Measurements from ENCODE around the gene IFT57. TPM values are rescaled to one million over a fixed set of nuclear protein-coding genes. Genes with fewer than 3 reads are reported as not detected.

IFT57 gene
- total and polyA plus RNA-seq, 2 experiments from 2014 or later = 28.6 to 49.0 TPM

DNA sequence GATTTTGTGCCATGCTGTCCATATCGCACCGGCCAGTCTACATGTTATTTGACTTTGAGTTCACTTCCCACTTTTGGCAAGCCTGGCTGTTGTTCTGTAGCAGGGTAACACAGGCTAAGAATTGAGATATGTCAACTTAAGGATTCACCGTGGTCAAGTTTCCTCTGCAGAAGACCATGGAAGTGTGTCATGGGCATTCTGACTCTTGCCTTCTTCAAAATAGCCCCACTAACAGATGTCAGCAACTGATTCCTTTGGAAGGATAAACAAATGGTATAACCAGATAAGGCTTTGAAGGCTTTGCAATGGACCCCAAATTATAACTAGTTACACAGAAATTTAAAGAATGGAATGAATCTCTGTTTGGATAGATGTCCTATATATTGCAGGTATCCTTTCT is 111.3 kb downstream of the IFT57 start:
- Histone ChIP-seq H3K36me3 (ENCODE audit: insufficient read depth) (no peaks in the 10 kb centered on the region), H3K27me3 (ENCODE audit: insufficient read depth) (no peaks in the 10 kb centered on the region), H3K4me1 (ENCODE audit: insufficient read depth) (no peaks in the 10 kb centered on the region), H3K9me2 (ENCODE audit: insufficient read depth) (no peaks in the 10 kb centered on the region), H3K4me3 (no peak overlapping the region), H3F3A (replicated peaks; ENCODE audit: low read depth) (no peaks in the 10 kb centered on the region), H3K79me2 (replicated peaks; ENCODE audit: insufficient read depth) (no peaks in the 10 kb centered on the region), H2AFZ (0 out of 2 replicates have a peak overlapping the region, but pooled peaks have one; percentile 2), H3K4me2 (no peak overlapping the region), H4K20me1 (replicated peaks; ENCODE audit: insufficient read depth) (no peaks in the 10 kb centered on the region), H3K27ac (ENCODE audit: low read depth) (no peak overlapping the region)
- H3K27ac Mint-ChIP-seq = no peak overlapping the region
- ATAC-seq = no peak
- TF ChIP-seq, protein P1, sequence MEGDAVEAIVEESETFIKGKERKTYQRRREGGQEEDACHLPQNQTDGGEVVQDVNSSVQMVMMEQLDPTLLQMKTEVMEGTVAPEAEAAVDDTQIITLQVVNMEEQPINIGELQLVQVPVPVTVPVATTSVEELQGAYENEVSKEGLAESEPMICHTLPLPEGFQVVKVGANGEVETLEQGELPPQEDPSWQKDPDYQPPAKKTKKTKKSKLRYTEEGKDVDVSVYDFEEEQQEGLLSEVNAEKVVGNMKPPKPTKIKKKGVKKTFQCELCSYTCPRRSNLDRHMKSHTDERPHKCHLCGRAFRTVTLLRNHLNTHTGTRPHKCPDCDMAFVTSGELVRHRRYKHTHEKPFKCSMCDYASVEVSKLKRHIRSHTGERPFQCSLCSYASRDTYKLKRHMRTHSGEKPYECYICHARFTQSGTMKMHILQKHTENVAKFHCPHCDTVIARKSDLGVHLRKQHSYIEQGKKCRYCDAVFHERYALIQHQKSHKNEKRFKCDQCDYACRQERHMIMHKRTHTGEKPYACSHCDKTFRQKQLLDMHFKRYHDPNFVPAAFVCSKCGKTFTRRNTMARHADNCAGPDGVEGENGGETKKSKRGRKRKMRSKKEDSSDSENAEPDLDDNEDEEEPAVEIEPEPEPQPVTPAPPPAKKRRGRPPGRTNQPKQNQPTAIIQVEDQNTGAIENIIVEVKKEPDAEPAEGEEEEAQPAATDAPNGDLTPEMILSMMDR (conservative IDR thresholded peaks at IDR 0.05; ENCODE audit: low read depth in 2 of 2) = no peak
- TF ChIP-seq NANOG (IDR thresholded peaks at IDR 0.05; ENCODE audit: borderline replicate concordance) (no peak), ZNF114 (CRISPR knock-in tag; IDR thresholded peaks at IDR 0.05) (no peak), STAT1 (IDR thresholded peaks at IDR 0.05; ENCODE audit: unreplicated experiment) (no peak), EZH2phosphoT487 (IDR thresholded peaks at IDR 0.05; ENCODE audit: unreplicated experiment) (no peak), ZNF331 (CRISPR knock-in tag; IDR thresholded peaks at IDR 0.05; ENCODE audit: low read depth) (no peak), CREB1 (CRISPR knock-in tag; IDR thresholded peaks at IDR 0.05; ENCODE audit: low read depth) (no peak), POLR2AphosphoS5 (IDR thresholded peaks at IDR 0.05; ENCODE audit: low read depth) (no peak), JUNB (IDR thresholded peaks at IDR 0.05; ENCODE audit: unreplicated experiment) (no peak), EZH2 (IDR thresholded peaks at IDR 0.05; ENCODE audit: low read depth, unreplicated experiment) (no peak)
- TF ChIP-seq, protein P2, sequence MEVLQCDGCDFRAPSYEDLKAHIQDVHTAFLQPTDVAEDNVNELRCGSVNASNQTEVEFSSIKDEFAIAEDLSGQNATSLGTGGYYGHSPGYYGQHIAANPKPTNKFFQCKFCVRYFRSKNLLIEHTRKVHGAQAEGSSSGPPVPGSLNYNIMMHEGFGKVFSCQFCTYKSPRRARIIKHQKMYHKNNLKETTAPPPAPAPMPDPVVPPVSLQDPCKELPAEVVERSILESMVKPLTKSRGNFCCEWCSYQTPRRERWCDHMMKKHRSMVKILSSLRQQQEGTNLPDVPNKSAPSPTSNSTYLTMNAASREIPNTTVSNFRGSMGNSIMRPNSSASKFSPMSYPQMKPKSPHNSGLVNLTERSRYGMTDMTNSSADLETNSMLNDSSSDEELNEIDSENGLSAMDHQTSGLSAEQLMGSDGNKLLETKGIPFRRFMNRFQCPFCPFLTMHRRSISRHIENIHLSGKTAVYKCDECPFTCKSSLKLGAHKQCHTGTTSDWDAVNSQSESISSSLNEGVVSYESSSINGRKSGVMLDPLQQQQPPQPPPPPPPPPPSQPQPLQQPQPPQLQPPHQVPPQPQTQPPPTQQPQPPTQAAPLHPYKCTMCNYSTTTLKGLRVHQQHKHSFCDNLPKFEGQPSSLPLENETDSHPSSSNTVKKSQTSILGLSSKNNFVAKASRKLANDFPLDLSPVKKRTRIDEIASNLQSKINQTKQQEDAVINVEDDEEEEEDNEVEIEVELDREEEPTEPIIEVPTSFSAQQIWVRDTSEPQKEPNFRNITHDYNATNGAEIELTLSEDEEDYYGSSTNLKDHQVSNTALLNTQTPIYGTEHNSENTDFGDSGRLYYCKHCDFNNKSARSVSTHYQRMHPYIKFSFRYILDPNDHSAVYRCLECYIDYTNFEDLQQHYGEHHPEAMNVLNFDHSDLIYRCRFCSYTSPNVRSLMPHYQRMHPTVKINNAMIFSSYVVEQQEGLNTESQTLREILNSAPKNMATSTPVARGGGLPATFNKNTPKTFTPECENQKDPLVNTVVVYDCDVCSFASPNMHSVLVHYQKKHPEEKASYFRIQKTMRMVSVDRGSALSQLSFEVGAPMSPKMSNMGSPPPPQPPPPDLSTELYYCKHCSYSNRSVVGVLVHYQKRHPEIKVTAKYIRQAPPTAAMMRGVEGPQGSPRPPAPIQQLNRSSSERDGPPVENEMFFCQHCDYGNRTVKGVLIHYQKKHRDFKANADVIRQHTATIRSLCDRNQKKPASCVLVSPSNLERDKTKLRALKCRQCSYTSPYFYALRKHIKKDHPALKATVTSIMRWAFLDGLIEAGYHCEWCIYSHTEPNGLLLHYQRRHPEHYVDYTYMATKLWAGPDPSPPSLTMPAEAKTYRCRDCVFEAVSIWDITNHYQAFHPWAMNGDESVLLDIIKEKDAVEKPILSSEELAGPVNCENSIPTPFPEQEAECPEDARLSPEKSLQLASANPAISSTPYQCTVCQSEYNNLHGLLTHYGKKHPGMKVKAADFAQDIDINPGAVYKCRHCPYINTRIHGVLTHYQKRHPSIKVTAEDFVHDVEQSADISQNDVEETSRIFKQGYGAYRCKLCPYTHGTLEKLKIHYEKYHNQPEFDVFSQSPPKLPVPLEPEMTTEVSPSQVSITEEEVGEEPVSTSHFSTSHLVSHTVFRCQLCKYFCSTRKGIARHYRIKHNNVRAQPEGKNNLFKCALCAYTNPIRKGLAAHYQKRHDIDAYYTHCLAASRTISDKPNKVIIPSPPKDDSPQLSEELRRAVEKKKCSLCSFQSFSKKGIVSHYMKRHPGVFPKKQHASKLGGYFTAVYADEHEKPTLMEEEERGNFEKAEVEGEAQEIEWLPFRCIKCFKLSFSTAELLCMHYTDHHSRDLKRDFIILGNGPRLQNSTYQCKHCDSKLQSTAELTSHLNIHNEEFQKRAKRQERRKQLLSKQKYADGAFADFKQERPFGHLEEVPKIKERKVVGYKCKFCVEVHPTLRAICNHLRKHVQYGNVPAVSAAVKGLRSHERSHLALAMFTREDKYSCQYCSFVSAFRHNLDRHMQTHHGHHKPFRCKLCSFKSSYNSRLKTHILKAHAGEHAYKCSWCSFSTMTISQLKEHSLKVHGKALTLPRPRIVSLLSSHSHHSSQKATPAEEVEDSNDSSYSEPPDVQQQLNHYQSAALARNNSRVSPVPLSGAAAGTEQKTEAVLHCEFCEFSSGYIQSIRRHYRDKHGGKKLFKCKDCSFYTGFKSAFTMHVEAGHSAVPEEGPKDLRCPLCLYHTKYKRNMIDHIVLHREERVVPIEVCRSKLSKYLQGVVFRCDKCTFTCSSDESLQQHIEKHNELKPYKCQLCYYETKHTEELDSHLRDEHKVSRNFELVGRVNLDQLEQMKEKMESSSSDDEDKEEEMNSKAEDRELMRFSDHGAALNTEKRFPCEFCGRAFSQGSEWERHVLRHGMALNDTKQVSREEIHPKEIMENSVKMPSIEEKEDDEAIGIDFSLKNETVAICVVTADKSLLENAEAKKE (CRISPR knock-in tag; IDR thresholded peaks at IDR 0.05) = no peak
- TF ChIP-seq, protein P3, sequence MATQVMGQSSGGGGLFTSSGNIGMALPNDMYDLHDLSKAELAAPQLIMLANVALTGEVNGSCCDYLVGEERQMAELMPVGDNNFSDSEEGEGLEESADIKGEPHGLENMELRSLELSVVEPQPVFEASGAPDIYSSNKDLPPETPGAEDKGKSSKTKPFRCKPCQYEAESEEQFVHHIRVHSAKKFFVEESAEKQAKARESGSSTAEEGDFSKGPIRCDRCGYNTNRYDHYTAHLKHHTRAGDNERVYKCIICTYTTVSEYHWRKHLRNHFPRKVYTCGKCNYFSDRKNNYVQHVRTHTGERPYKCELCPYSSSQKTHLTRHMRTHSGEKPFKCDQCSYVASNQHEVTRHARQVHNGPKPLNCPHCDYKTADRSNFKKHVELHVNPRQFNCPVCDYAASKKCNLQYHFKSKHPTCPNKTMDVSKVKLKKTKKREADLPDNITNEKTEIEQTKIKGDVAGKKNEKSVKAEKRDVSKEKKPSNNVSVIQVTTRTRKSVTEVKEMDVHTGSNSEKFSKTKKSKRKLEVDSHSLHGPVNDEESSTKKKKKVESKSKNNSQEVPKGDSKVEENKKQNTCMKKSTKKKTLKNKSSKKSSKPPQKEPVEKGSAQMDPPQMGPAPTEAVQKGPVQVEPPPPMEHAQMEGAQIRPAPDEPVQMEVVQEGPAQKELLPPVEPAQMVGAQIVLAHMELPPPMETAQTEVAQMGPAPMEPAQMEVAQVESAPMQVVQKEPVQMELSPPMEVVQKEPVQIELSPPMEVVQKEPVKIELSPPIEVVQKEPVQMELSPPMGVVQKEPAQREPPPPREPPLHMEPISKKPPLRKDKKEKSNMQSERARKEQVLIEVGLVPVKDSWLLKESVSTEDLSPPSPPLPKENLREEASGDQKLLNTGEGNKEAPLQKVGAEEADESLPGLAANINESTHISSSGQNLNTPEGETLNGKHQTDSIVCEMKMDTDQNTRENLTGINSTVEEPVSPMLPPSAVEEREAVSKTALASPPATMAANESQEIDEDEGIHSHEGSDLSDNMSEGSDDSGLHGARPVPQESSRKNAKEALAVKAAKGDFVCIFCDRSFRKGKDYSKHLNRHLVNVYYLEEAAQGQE (IDR thresholded peaks at IDR 0.05; ENCODE audit: unreplicated experiment) = no peak
- TF ChIP-seq, protein P4, sequence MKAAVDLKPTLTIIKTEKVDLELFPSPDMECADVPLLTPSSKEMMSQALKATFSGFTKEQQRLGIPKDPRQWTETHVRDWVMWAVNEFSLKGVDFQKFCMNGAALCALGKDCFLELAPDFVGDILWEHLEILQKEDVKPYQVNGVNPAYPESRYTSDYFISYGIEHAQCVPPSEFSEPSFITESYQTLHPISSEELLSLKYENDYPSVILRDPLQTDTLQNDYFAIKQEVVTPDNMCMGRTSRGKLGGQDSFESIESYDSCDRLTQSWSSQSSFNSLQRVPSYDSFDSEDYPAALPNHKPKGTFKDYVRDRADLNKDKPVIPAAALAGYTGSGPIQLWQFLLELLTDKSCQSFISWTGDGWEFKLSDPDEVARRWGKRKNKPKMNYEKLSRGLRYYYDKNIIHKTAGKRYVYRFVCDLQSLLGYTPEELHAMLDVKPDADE (IDR thresholded peaks at IDR 0.05) = no peak
- no peaks in the 10 kb centered on the region for H3K27me3 Mint-ChIP-seq (ENCODE audit: insufficient read depth, low read depth, poor library complexity)
- peaks cover 5% of the 10 kb centered on the region; the same call in 1 of the 3 replicates for H3K4me1 Mint-ChIP-seq
- H3K9me3 Mint-ChIP-seq = no peaks in the 10 kb centered on the region
- H3K36me3 Mint-ChIP-seq (ENCODE audit: low read depth) = no peaks in the 10 kb centered on the region
- no peak for DNase-seq (ENCODE audit: low spot score)
- no peak overlapping the region for H3K4me3 Mint-ChIP-seq

Measured in GM23338 (cell line).